Gastroesophageal sphincter (tissue), 4 donors: ENCODE measurements around the gene MIGA1. TPM values are rescaled to one million over a fixed set of nuclear protein-coding genes. Genes with fewer than 3 reads are reported as not detected.
A peak's percentile ranks its signal among the peaks of the same experiment; 100 is the strongest.
"Not testable (repeated sequence)": the region's sequence is repeated elsewhere in the genome, so short reads cannot be mapped to it uniquely, and the experiment has no call there.

Experiments
- ATAC-seq: fragments of 150-250 bp; one replicate; pipeline ENCODE4 v1.9.1; 2016; ENCODE audit warnings: mild to moderate bottlenecking, moderate library complexity
- H3K27ac ChIP-seq, 4 donors: fragments of 200-600 bp; sonication (generic) in 3 of 4; 1 replicate in 3 of 4; 2 replicates in 1 of 4; pipeline ENCODE4 v1.5.1; 2016 to 2019
- H3K27me3 ChIP-seq: fragments of 200-600 bp; sonication (generic); one replicate; pipeline ENCODE4 v1.5.1; 2019
- H3K36me3 ChIP-seq, 2 donors: fragments of 200-600 bp; sonication (generic); one replicate each; pipeline ENCODE4 v1.5.1; 2019; ENCODE audit warnings: control low read depth in 1 of 2
- H3K4me1 ChIP-seq, 3 donors: fragments of 200-600 bp; sonication (generic); 1 replicate in 2 of 3; 2 replicates in 1 of 3; pipeline ENCODE4 v1.5.1; 2016 to 2019; ENCODE audit warnings: control low read depth in 2 of 3
- H3K4me3 ChIP-seq, 2 donors: fragments of 200-600 bp; sonication (generic); one replicate each; pipeline ENCODE4 v1.5.1; 2019; ENCODE audit warnings: mild to moderate bottlenecking in 1 of 2, moderate library complexity in 1 of 2
- H3K9me3 ChIP-seq, 3 donors: fragments of 200-600 bp; sonication (generic); one replicate each; pipeline ENCODE4 v1.5.1; 2017 to 2019; ENCODE audit warnings: control low read depth in 2 of 3
- EP300 ChIP-seq: sonication (generic); formaldehyde crosslinking; IDR thresholded peaks from one replicate; pipeline ENCODE4 v1.6.1; 2017; ENCODE audit warnings: antibody characterized with exemption, mild to moderate bottlenecking
- POLR2A ChIP-seq, 2 donors: fragments of 450-650 bp; IDR thresholded peaks; one replicate each; pipeline ENCODE4 v1.6.1; 2017; ENCODE audit warnings: antibody characterized with exemption in 2 of 2, mild to moderate bottlenecking in 2 of 2, moderate library complexity in 1 of 2
- POLR2AphosphoS5 ChIP-seq: sonication (generic); formaldehyde crosslinking; IDR thresholded peaks from one replicate; pipeline ENCODE4 v1.6.1; 2017; ENCODE audit warnings: antibody characterized with exemption
- WGBS, 2 donors: methylation state at CpG; one replicate each; pipeline ENCODE4 v1.1.5; 2018; ENCODE audit warnings: low coverage in 1 of 2; 5-methylcytosine and 5-hydroxymethylcytosine counted together
- total RNA-seq, 4 donors: library from RNA; depleted of rRNA; stranded (reverse); fragments of >200 nt; gene quantifications; one replicate each; pipeline ENCODE4 v1.1.0, GENCODE V29; 2016
- TF ChIP-seq, protein P1 (sequence below), 4 experiments: fragments of 200-600 bp in 2 of 4; fragments of 450-650 bp in 2 of 4; sonication (generic) in 1 of 4; IDR thresholded peaks; one replicate each; pipeline ENCODE4 v1.5.1; 2017 to 2019; ENCODE audit warnings: antibody characterized with exemption in 4 of 4, mild to moderate bottlenecking in 2 of 4, moderate library complexity in 2 of 4

MIGA1 gene
- total RNA-seq, 4 donors from 2014 or later = 13.8 to 22.3 (median 20.6) TPM

DNA sequence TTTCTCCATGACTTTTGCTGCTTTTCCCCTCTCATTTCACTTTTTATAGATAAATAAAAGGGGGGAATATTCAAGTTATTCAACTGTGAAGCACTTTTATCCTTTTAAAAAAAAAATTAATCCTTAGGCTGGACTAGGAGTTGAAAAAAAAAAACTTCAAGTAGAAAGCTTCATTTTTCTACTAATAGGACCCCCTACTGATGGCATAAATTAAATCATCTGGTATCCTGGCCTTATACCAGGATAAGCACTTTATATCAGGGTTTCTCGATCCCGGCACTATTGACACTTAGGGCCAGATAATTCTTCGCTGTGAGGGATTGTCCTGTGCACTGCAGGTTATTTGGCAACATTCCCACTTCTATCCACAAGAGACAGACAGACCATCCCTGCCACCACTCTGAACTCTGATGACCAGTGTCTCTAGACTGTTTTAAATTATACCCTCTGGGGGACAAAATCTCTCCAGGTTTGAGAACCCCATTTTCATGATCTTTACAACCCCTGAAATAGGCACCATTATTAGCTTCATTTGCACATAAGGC lies 37.4 kb upstream of the MIGA1 start:
- no peak overlapping the region for H3K4me3 ChIP-seq
- TF ChIP-seq, protein P1, sequence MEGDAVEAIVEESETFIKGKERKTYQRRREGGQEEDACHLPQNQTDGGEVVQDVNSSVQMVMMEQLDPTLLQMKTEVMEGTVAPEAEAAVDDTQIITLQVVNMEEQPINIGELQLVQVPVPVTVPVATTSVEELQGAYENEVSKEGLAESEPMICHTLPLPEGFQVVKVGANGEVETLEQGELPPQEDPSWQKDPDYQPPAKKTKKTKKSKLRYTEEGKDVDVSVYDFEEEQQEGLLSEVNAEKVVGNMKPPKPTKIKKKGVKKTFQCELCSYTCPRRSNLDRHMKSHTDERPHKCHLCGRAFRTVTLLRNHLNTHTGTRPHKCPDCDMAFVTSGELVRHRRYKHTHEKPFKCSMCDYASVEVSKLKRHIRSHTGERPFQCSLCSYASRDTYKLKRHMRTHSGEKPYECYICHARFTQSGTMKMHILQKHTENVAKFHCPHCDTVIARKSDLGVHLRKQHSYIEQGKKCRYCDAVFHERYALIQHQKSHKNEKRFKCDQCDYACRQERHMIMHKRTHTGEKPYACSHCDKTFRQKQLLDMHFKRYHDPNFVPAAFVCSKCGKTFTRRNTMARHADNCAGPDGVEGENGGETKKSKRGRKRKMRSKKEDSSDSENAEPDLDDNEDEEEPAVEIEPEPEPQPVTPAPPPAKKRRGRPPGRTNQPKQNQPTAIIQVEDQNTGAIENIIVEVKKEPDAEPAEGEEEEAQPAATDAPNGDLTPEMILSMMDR (IDR thresholded peaks at IDR 0.05) = no peak
- no peak for TF ChIP-seq POLR2AphosphoS5
- TF ChIP-seq EP300 = no peak
- no peak for TF ChIP-seq POLR2A (IDR thresholded peaks at IDR 0.05)
- H3K4me1 ChIP-seq = peaks cover 0 to 18% (median 0%) of the 10 kb centered on the region in 3 donors
- no peaks in the 10 kb centered on the region for H3K27me3 ChIP-seq
- no peak for ATAC-seq
- 87 to 91% methylated on average over 3 of the region's 3 CpGs for WGBS, 2 donors
- no peak overlapping the region for H3K27ac ChIP-seq
- H3K36me3 ChIP-seq = peaks cover 0 to 34% of the 10 kb centered on the region in 2 donors
- H3K9me3 ChIP-seq = no peaks in the 10 kb centered on the region

DNA sequence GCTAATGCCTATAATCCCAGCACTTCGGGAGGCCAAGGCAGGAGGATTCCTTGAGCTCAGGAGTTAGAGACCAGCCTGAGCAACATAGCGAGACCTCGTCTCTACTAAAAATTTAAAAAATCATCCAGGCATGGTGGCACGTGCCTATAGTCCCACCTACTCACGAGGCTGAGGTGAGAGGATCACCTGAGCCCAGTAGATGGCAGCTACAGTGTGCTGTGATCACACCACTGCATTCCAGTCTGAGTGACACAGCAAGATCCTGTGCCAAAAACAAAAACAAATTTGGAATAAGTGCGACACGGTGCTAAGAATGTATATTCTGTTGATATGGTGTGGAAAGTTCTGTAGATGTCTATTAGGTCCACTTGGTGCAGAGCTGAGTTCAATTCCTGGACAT lies 34.9 kb upstream of the MIGA1 start:
- H3K36me3 ChIP-seq = peaks cover 0 to 11% of the 10 kb centered on the region in 2 donors
- no peaks in the 10 kb centered on the region for H3K9me3 ChIP-seq
- H3K4me3 ChIP-seq = no peak overlapping the region
- H3K27me3 ChIP-seq = no peaks in the 10 kb centered on the region
- no peak overlapping the region for H3K27ac ChIP-seq
- ATAC-seq = no peak
- H3K4me1 ChIP-seq = peaks cover 0 to 40% (median 0%) of the 10 kb centered on the region in 3 donors
- 84 to 91% methylated on average over 6 to 7 of the region's 7 CpGs for WGBS, 2 donors
- TF ChIP-seq EP300 = no peak
- peak; percentile 11 for TF ChIP-seq POLR2AphosphoS5

DNA sequence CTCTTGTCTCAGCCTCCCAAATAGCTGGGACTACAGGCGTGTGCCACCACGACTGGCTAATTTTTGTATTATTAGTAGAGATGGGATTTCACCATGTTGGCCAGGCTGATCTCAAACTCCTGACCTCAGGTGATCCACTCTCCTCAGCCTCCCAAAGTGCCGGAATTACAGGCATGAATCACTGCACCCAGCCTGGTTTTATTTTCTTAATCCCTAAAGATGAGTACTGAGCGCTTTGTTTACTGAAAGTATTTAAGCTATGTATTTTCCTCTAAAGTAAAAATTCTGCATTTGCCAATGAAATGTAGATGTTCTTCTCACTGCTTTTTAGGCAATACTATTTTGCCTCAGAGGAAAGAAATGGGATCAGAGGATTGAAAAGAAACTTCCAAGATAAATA lies 30.0 kb upstream of the MIGA1 start:
- H3K9me3 ChIP-seq = not testable (repeated sequence)

DNA sequence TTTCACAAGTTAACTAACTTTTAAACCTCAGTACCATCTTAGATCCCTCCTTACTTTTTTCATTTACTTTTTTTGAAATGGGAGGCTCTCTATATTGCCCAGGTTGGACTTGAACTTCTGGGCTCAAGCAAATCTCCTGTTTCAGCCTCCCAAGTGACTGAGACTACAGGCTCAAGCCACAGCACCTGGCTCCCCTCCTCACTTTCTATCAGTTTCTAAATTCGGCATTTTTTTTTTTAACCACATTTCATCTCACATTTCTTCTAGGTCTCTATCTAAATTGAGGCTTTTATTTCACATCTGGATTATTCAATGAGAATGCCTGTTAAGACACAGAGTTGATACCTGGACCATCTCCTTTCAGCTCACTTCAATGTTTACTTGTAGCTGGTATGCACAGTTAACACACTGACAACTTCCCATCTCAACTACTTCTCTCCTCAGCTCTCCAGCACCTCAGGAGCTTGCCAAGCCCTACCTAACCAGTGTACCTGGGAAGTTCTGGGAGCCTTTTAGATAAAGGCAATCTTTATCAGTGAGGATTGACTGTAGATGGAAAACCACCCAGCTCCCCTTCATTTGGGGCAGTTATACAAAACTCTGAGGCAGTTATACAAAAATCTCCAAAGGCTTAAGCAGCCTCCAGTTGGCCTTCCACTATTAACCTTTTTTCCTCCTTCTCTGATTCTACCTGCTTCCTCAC lies 23.2 kb upstream of the MIGA1 start:
- ATAC-seq = no peak
- TF ChIP-seq POLR2A (IDR thresholded peaks at IDR 0.05) (no peak), POLR2AphosphoS5 (no peak), EP300 (no peak)
- TF ChIP-seq, protein P1 (IDR thresholded peaks at IDR 0.05) = no peak
- peak overlapping the region in 1 of 4 donors; percentile 38 for H3K27ac ChIP-seq

More for the DNA sequence above, 30.0 kb upstream of the MIGA1 start:
- not testable (repeated sequence) for ATAC-seq, H3K4me3 ChIP-seq, H3K27me3 ChIP-seq, H3K27ac ChIP-seq, H3K36me3 ChIP-seq
- 83 to 88% methylated on average over 4 of the region's 4 CpGs for WGBS, 2 donors
- peaks cover 0 to 54% (median 0%) of the 10 kb centered on the region in 3 donors for H3K4me1 ChIP-seq

DNA sequence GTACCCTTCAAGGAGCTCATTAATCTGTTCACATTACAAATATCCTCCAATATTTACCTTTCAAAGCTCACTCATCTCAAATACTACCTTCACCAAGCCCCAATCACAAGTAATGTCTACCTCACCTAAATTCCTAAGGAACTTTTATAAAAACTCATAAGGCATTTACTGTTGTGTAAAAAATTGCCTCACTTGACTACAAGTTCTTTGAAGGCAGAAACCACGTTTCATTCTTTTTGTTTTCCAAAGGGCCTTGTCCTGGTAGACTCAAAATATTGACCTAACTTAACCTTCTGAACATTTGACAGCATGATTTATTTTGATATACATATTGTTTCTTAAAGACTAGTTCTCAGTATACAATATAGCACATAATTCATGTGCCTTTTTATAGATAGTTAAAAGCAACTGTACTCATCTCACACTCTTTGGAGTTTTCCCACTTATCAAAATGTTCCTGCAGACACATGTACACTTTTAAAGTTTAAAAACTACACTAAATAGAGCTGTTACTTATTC lies 22.3 kb upstream of the MIGA1 start:
- TF ChIP-seq, protein P1 (IDR thresholded peaks at IDR 0.05) = no peak
- no peak for TF ChIP-seq EP300
- TF ChIP-seq POLR2A (IDR thresholded peaks at IDR 0.05) = no peak
- TF ChIP-seq POLR2AphosphoS5 = no peak

More for the DNA sequence above, 23.2 kb upstream of the MIGA1 start:
- H3K27me3 ChIP-seq = no peaks in the 10 kb centered on the region
- H3K9me3 ChIP-seq = no peaks in the 10 kb centered on the region
- H3K36me3 ChIP-seq = no peaks in the 10 kb centered on the region
- peaks cover 0 to 54% (median 13%) of the 10 kb centered on the region in 3 donors for H3K4me1 ChIP-seq
- WGBS, 2 donors = 64% methylated on average over 1 of the region's 1 CpG; no CpG with 5 or more reads in 1 of the 2 donors
- H3K4me3 ChIP-seq = no peak overlapping the region

More for the DNA sequence above, 22.3 kb upstream of the MIGA1 start:
- Histone ChIP-seq H3K27me3 (no peaks in the 10 kb centered on the region), H3K4me1 (peaks cover 0 to 51% (median 13%) of the 10 kb centered on the region in 3 donors), H3K36me3 (no peaks in the 10 kb centered on the region), H3K4me3 (no peak overlapping the region), H3K27ac (peak overlapping the region in 1 of 4 donors; percentile 38), H3K9me3 (no peaks in the 10 kb centered on the region)
- ATAC-seq = no peak
- 25 to 56% methylated on average over 1 of the region's 1 CpG for WGBS, 2 donors
